ENCODE data around the gene UBXN2A. TPM values are rescaled to one million over a fixed set of nuclear protein-coding genes. Genes with fewer than 3 reads are reported as not detected.

Gene UBXN2A
- total RNA-seq, 2 donors from 2014 or later = 4.0 to 7.3 TPM

DNA sequence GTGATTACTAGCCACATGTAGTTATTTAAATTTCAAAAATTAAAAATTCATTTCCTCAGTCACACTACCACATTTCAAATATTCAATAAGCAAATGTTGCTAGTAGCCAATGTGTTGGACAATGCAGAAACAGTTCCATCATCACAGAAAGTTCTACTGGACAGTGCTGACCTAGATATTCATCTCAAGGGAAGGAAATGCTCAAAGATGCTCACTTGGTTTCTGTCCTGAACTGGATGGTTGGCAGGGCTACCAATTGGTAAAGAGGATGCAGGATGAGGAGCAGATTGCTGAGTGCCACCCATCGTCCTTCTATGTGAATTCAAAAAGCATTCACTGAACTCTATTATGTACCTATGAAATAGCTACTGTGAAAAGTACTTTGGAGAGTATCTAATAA is 6.0 kb upstream of the UBXN2A start:
- H3K9me3 ChIP-seq = no peaks in the 10 kb centered on the region

DNA sequence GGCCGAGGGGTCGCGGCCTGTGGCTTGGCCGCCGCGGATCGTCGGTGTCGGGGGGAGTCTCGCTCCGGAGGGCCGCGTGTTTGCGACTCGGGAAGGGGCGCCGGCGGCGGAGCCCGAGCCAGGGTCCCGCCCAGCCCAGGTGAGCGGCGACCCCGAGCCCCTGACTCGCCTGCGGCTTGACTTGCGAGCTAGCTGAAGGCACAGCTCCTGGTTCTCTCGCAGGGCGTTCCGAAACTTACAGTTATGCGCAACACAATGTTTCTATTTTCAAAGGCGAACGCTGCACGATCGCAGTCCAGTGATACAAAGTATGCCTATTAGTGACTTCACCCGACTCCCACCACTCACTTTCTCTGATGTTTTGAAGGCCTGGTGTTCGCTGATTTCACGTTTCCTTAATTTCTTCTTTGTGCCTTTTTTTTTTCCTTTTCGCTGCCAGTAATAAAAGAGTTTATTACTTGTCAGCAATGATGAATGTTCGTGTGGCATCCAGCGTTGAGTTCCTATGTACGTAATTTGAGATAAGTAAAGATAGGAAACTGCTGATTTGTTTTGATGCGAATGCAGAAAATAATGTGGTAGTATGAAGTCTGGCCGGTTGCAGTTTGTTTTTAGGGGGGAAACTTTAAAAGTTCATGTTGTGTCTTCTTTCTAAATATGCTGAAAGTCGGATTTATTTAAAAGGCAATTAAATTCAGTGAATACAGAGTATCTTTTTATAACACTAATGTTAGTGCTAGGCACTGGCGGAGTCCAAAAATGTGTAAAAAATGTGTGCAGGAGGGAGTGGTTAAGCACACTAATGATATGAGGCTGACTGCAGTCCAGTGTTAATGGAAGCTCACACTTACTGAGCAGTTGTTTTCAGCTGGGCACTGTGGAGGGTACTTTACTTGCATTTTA is 706 bp downstream of the UBXN2A start:
- TF ChIP-seq, protein P1, sequence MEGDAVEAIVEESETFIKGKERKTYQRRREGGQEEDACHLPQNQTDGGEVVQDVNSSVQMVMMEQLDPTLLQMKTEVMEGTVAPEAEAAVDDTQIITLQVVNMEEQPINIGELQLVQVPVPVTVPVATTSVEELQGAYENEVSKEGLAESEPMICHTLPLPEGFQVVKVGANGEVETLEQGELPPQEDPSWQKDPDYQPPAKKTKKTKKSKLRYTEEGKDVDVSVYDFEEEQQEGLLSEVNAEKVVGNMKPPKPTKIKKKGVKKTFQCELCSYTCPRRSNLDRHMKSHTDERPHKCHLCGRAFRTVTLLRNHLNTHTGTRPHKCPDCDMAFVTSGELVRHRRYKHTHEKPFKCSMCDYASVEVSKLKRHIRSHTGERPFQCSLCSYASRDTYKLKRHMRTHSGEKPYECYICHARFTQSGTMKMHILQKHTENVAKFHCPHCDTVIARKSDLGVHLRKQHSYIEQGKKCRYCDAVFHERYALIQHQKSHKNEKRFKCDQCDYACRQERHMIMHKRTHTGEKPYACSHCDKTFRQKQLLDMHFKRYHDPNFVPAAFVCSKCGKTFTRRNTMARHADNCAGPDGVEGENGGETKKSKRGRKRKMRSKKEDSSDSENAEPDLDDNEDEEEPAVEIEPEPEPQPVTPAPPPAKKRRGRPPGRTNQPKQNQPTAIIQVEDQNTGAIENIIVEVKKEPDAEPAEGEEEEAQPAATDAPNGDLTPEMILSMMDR (IDR thresholded peaks at IDR 0.05) = no peak
- no peak for TF ChIP-seq POLR2A (IDR thresholded peaks at IDR 0.05)
- no peaks in the 10 kb centered on the region for H3K36me3 ChIP-seq (replicated peaks in 1 of 2; ENCODE audit: insufficient read depth in 1 of 2, low read depth in 2 of 2)
- peak; percentile 35 to 54 (median 42) for DNase-seq
- H3K4me1 ChIP-seq = peaks cover 13% of the 10 kb centered on the region
- intact Hi-C loops (cut with DNase I) = no loop called here
- peak overlapping the region; percentile 80 to 93 (median 90) for H3K27ac ChIP-seq
- 1% methylated on average over 30 to 45 of the region's 46 CpGs for WGBS, 2 donors
- H3K9me3 ChIP-seq = no peaks in the 10 kb centered on the region
- ATAC-seq = peak; percentile 46
- H3K4me3 ChIP-seq = peak overlapping the region; percentile 20 to 37
- H3K27me3 ChIP-seq = no peaks in the 10 kb centered on the region

More for the DNA sequence above, 6.0 kb upstream of the UBXN2A start:
- H3K27me3 ChIP-seq = no peaks in the 10 kb centered on the region
- H3K36me3 ChIP-seq (replicated peaks in 1 of 2; ENCODE audit: insufficient read depth in 1 of 2, low read depth in 2 of 2) = no peaks in the 10 kb centered on the region
- no peak for DNase-seq
- no peak for ATAC-seq
- WGBS, 2 donors = 65 to 80% methylated on average over 1 of the region's 1 CpG
- intact Hi-C loops (cut with DNase I) = no loop called here
- H3K4me3 ChIP-seq = no peak overlapping the region
- TF ChIP-seq, protein P1 (IDR thresholded peaks at IDR 0.05) = no peak
- TF ChIP-seq POLR2A (IDR thresholded peaks at IDR 0.05) = no peak
- no peak overlapping the region for H3K27ac ChIP-seq
- peaks cover 5% of the 10 kb centered on the region for H3K4me1 ChIP-seq

DNA sequence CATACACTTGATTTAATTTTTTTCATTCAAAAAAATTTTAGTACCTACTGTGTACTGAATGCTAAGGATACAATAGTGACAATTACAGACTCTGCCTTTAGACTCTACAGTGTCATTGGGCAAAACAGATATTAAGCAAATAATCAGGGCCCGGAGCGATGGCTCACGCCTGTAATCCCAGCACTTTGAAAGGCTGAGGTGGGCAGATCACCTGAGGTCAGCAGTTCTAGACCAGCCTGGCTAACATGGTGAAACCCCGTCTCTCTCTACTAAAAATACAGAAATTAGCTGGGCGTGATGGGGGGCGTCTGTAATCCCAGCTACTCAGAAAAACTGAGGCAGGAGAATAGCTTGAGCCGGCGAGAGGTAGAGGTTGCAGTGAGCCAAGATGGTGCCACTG is 1.4 kb downstream of the UBXN2A start:
- Histone ChIP-seq H3K27ac (peak overlapping the region in 2 of 4 donors; percentile 88 to 93), H3K36me3 (replicated peaks in 1 of 2; ENCODE audit: insufficient read depth in 1 of 2, low read depth in 2 of 2) (no peaks in the 10 kb centered on the region), H3K4me1 (peaks cover 13% of the 10 kb centered on the region), H3K27me3 (no peaks in the 10 kb centered on the region), H3K9me3 (no peaks in the 10 kb centered on the region), H3K4me3 (no peak overlapping the region)
- no peak for ATAC-seq
- no peak for DNase-seq
- intact Hi-C loops (cut with DNase I) = no loop called here
- TF ChIP-seq, protein P1 (IDR thresholded peaks at IDR 0.05) = no peak
- no peak for TF ChIP-seq POLR2A (IDR thresholded peaks at IDR 0.05)
- WGBS, 2 donors = 57 to 65% methylated on average over 8 of the region's 8 CpGs

DNA sequence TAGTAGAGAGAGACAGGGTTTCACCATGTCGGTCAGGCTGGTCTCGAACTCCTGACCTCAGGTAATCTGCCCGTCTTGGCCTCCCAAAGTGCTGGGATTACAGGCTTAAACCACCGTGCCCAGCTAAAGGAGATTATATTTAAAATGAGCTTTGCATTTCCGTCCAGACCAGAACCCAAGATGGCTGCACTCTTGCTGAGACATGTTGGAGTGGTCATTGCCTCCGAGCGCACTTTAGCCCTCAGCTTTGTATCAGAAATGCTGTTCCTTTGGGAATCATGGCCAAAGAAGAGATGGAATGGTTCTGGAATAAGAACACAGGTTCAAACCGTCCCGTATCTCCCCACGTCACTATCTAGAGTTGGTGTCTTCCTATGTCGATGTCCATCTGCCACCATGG is 3.4 kb downstream of the UBXN2A start:
- Histone ChIP-seq H3K36me3 (replicated peaks in 1 of 2; ENCODE audit: insufficient read depth in 1 of 2, low read depth in 2 of 2) (no peaks in the 10 kb centered on the region), H3K9me3 (no peaks in the 10 kb centered on the region), H3K27ac (no peak overlapping the region), H3K27me3 (no peaks in the 10 kb centered on the region), H3K4me3 (no peak overlapping the region), H3K4me1 (peaks cover 13% of the 10 kb centered on the region)
- intact Hi-C loops (cut with DNase I) = no loop called here
- ATAC-seq (no peak), DNase-seq (no peak)
- TF ChIP-seq, protein P1 (IDR thresholded peaks at IDR 0.05) = no peak
- TF ChIP-seq POLR2A (IDR thresholded peaks at IDR 0.05) = no peak
- 97% methylated on average over 11 of the region's 11 CpGs for WGBS, 2 donors

Data from body of pancreas (tissue), 4 donors.